Neutrophil (primary cell): Measurements from ENCODE around the gene PDE1A.

Experiments
- H3K27ac ChIP-seq: fragments of 200-600 bp; sonication (generic); 2 replicates; pipeline ENCODE4 v1.5.1; 2016; ENCODE audit warnings: mild to moderate bottlenecking, moderate library complexity
- H3K27me3 ChIP-seq: fragments of 200-600 bp; sonication (generic); 2 replicates; pipeline ENCODE4 v1.6.0; 2016; ENCODE audit warnings: mild to moderate bottlenecking
- H3K36me3 ChIP-seq: fragments of 200-600 bp; sonication (generic); 2 replicates; pipeline ENCODE4 v1.5.1; 2017
- H3K4me1 ChIP-seq, 2 experiments: fragments of 200-600 bp in 1 of 2; sonication (generic) in 1 of 2; 1 replicate in 1 of 2; 2 replicates in 1 of 2; pipeline versions ENCODE4 v1.5.1 to v1.6.1; 2013 to 2016; ENCODE audit warnings: low read depth in 1 of 2, low read length in 1 of 2, mild to moderate bottlenecking in 1 of 2, moderate library complexity in 1 of 2; ENCODE audit not compliant: control insufficient read depth in 1 of 2, insufficient read depth in 1 of 2
- H3K4me3 ChIP-seq, 2 experiments: fragments of 200-600 bp in 1 of 2; sonication (generic) in 1 of 2; 1 replicate in 1 of 2; 2 replicates in 1 of 2; pipeline ENCODE4 v1.5.1; 2013 to 2016; ENCODE audit warnings: low read depth in 1 of 2, low read length in 1 of 2, mild to moderate bottlenecking in 1 of 2, moderate library complexity in 1 of 2
- H3K9me3 ChIP-seq: fragments of 200-600 bp; sonication (generic); 2 replicates; pipeline ENCODE4 v1.5.1; 2016
- CTCF ChIP-seq: fragments of 200-600 bp; sonication (generic); IDR thresholded peaks from 2 replicates; pipeline ENCODE4 v1.5.1; 2016; ENCODE audit warnings: antibody characterized with exemption

PDE1A gene

DNA sequence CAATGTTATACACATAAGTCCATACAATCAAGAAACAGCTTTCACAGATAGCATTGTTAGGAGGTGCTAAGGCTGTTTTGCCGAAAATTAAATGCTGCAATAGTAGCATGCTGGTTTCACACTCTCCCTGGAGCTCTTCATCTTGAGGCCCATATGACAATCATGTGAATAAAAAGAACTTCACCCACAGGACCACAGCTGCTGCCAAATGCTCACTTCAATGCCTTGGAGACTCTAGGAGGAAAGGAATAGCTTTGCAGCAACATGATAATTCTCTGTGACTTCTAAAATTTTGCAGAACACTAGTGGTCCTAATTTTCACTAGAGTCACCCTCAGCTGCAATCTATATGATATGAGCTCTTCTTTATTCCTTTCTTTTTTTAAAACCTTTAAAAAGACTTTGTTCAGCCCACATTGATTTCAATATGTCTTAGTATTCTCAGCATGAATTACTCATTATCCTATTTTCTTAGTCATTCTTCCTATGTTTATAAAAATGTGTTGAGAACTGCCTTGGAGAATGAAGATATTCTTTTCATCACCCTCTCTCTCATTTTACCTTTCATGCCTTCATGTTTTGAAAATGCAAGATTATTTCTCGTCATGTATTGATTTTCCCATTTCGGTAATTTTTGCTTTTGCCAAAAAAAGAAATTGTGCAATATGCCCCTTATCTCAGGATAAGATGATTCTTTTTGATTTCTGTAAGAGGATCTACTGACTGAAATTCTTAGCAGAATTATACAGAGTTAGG, 108.2 kb downstream of the PDE1A start:
- Histone ChIP-seq H3K4me3 (no peak overlapping the region), H3K27ac (no peak overlapping the region), H3K36me3 (no peaks in the 10 kb centered on the region), H3K9me3 (peaks cover 4% of the 10 kb centered on the region), H3K27me3 (no peaks in the 10 kb centered on the region), H3K4me1 (no peaks in the 10 kb centered on the region)
- TF ChIP-seq CTCF, result no peak

- H3K4me1 ChIP-seq, result no peaks in the 10 kb centered on the region
- H3K9me3 ChIP-seq, result peaks cover 4% of the 10 kb centered on the region
- no peak overlapping the region for H3K4me3 ChIP-seq
- no peak for TF ChIP-seq CTCF
- H3K27ac ChIP-seq, result no peak overlapping the region
- H3K36me3 ChIP-seq, result no peaks in the 10 kb centered on the region
- H3K27me3 ChIP-seq, result no peaks in the 10 kb centered on the region
Measured at GRCh38 chr2:182316950-182317349, 109.9 kb downstream of the PDE1A start.

DNA sequence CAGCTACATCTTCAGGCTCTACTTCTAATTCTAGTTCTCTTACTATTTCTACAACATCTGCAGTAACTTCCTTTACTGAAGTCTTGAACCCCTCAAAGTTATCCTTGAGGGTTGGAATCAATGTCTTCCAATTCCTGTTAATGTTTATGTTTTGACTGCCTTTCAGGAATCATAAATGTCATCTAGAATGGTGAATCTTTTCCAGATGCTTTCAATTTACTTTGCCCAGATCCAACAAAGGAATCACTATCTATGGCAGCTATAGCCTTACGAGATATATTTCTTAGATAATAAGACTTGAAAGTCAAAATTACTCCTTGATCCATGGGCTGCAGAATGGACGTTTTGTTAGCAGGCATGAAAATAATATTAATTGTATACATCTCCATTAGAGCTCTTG, 123.9 kb downstream of the PDE1A start:
- H3K27ac ChIP-seq, result no peak overlapping the region
- no peaks in the 10 kb centered on the region for H3K4me1 ChIP-seq
- no peak overlapping the region for H3K4me3 ChIP-seq
- TF ChIP-seq CTCF, result no peak
- H3K27me3 ChIP-seq, result no peaks in the 10 kb centered on the region
- H3K9me3 ChIP-seq, result no peaks in the 10 kb centered on the region
- H3K36me3 ChIP-seq, result no peaks in the 10 kb centered on the region

DNA sequence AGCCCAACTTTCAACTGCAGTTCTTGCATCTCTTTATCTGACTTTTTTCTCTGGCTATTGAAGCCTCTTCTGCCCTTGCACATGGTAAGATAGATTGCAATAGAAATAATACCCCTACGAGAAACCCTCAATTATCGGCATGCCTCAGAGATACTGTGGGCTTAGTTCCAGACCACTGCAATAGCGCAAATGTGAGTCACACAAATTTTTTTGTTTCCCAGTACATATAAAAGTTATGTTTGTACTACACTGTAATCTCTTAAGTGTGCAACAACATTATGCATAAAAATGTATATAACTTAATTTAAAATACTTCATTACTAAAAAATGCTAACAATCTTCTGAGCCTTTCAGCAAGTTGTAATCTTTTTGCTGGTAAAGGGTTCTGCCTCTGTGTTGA, 124.7 kb downstream of the PDE1A start:
- Histone ChIP-seq H3K27me3 (no peaks in the 10 kb centered on the region), H3K4me1 (no peaks in the 10 kb centered on the region), H3K36me3 (no peaks in the 10 kb centered on the region), H3K9me3 (no peaks in the 10 kb centered on the region), H3K27ac (no peak overlapping the region), H3K4me3 (no peak overlapping the region)
- no peak for TF ChIP-seq CTCF

DNA sequence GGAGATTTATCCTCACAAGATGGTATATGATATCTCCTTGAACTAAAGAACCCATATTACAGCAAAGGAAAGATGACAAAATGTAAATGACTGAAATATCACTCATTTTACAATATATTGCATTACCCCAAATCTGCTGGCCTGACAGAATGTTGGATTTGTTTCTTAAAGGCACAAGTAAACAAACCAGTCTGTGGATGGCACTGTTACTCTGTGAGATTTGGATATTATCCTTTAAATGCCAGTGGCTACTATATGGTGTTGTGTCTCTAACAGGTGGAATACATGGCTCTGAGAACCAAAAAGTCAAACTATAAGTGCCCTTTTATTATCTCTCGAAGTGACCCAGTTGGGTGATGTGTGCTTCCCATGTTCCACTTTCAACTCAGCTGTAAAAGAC, 125.7 kb downstream of the PDE1A start:
- Histone ChIP-seq H3K4me1 (no peaks in the 10 kb centered on the region), H3K4me3 (no peak overlapping the region), H3K36me3 (no peaks in the 10 kb centered on the region), H3K27ac (no peak overlapping the region), H3K9me3 (no peaks in the 10 kb centered on the region), H3K27me3 (no peaks in the 10 kb centered on the region)
- TF ChIP-seq CTCF, result no peak
